Lower lobe of right lung (tissue), 2 donors: Measurements from ENCODE around the gene EIF4B. TPM values are rescaled to one million over a fixed set of nuclear protein-coding genes. Genes with fewer than 3 reads are reported as not detected.

Experiments
- ATAC-seq, 2 donors: fragments of 200-7000 bp; cut with Tn5 transposase; one replicate each; pipeline ENCODE4 v1.9.1; 2020 to 2022; ENCODE audit warnings: mild to moderate bottlenecking in 2 of 2, moderate library complexity in 2 of 2
- DNase-seq: peaks from one replicate; pipeline ENCODE4 v3.0.0-alpha.2; 2020
- H3K27ac ChIP-seq: fragments of 200-600 bp; one replicate; pipeline ENCODE4 v1.8.0; 2022
- H3K27me3 ChIP-seq: fragments of 200-600 bp; one replicate; pipeline ENCODE4 v1.8.0; 2022; ENCODE audit warnings: low read depth
- H3K36me3 ChIP-seq: fragments of 200-600 bp; one replicate; pipeline ENCODE4 v1.8.0; 2022; ENCODE audit warnings: mild to moderate bottlenecking
- H3K4me1 ChIP-seq: fragments of 200-600 bp; one replicate; pipeline ENCODE4 v1.8.0; 2022
- H3K4me3 ChIP-seq: fragments of 200-600 bp; one replicate; pipeline ENCODE4 v1.8.0; 2022; ENCODE audit warnings: mild to moderate bottlenecking
- H3K9me3 ChIP-seq: fragments of 200-600 bp; one replicate; pipeline ENCODE4 v1.8.0; 2022
- CTCF ChIP-seq: fragments of 200-600 bp; IDR thresholded peaks from one replicate; pipeline ENCODE4 v1.8.0; 2022; ENCODE audit warnings: antibody characterized with exemption, mild to moderate bottlenecking
- intact Hi-C: fragments of 100-400 bp; cut with DNase I; formaldehyde crosslinking; loops from one replicate; pipeline ENCODE4 v1.11.0; 2022
- total RNA-seq: library from RNA; stranded (reverse); fragmentation: NEBNext Ultra II Directional; extraction: Animal tissue kit (Norgen Biotek cat#: 25700); gene quantifications from one replicate; pipeline ENCODE4 v1.2.1, GENCODE V29; 2021
- donor health status: DM: no; HTN: yes; CAD: no; lungs with severe emphysema.

Gene EIF4B
- total RNA-seq, 1 donor from 2014 or later: 453 TPM

DNA sequence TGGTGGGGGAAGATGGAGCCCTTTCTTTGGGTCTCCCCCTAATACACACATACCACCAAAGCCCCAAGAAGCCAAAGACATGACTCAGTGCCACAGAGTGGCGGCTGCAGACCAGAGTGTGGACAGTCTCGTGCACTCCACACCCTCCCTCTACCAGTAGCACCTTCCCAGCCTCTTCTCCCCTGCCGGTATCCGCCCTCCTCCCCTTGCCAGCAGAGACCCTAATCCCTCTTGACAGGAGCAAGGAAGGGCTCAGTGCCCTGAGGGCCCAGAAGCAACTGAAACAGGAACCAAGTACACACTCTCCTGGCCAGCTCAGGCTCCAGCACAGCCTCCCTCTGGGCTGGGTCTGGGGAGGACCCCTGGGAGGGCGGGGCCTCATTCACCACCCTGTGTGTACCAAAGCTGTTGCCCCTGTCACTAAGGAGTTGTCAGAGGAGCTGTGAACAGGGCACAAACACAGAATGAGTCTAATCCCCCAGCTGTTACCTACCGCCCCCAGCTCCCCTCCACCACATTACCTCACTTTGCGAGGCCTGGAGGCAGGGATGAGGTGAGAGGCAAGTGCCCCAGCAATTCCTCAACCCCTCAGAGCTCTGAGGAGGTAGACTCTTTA, 64.7 kb downstream of the EIF4B start:
- H3K36me3 ChIP-seq: peaks cover 76% of the 10 kb centered on the region
- peak overlapping the region; percentile 36 for H3K27ac ChIP-seq
- DNase-seq (no peak), ATAC-seq (no peak)
- H3K4me1 ChIP-seq: peaks cover 57% of the 10 kb centered on the region
- H3K4me3 ChIP-seq: no peak overlapping the region
- TF ChIP-seq CTCF: no peak
- no peaks in the 10 kb centered on the region for H3K9me3 ChIP-seq
- H3K27me3 ChIP-seq: no peaks in the 10 kb centered on the region
- intact Hi-C loops: no loop called here

GRCh38 chr12:53071591-53072551, 65.6 kb downstream of the EIF4B start:
- peaks cover 58% of the 10 kb centered on the region for H3K4me1 ChIP-seq
- ATAC-seq: no peak
- peak overlapping the region; percentile 36 for H3K27ac ChIP-seq
- intact Hi-C loops: no loop called here
- H3K9me3 ChIP-seq: no peaks in the 10 kb centered on the region
- no peak overlapping the region for H3K4me3 ChIP-seq
- H3K36me3 ChIP-seq: peaks cover 76% of the 10 kb centered on the region
- no peak for DNase-seq
- H3K27me3 ChIP-seq: no peaks in the 10 kb centered on the region
- no peak for TF ChIP-seq CTCF

DNA sequence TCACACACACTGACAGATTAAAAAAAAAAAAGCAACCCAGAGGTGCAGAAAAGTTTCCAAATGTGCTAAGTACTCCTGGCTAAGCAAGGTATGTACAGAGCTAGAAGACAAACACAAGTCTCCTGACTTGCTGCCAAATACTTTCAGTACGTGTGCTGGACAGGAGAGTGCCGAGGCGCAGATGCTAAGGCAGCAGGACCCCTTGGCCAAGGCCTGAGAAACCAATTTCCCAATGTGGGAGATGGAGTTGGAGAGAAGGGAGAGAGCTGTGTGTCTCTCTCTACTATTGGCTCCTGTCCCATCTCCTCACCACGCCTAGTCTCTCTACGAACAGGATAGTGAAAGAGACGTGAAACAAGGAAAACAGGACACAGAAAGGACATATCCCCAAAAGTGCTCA, 67.6 kb downstream of the EIF4B start:
- peaks cover 62% of the 10 kb centered on the region for H3K36me3 ChIP-seq
- no peak for TF ChIP-seq CTCF
- no peaks in the 10 kb centered on the region for H3K27me3 ChIP-seq
- peak overlapping the region; percentile 46 for H3K27ac ChIP-seq
- H3K4me1 ChIP-seq: peaks cover 78% of the 10 kb centered on the region
- DNase-seq: no peak
- no peak overlapping the region for H3K4me3 ChIP-seq
- intact Hi-C loops: no loop called here
- H3K9me3 ChIP-seq: no peaks in the 10 kb centered on the region
- peak; percentile 59 to 71 for ATAC-seq

GRCh38 chr12:53074283-53074998, 68.2 kb downstream of the EIF4B start:
- no peak for ATAC-seq
- no peak for DNase-seq
- H3K27ac ChIP-seq: peak overlapping the region; percentile 46
- no peaks in the 10 kb centered on the region for H3K9me3 ChIP-seq
- peaks cover 78% of the 10 kb centered on the region for H3K4me1 ChIP-seq
- TF ChIP-seq CTCF: no peak
- no peaks in the 10 kb centered on the region for H3K27me3 ChIP-seq
- intact Hi-C loops: no loop called here
- H3K36me3 ChIP-seq: peaks cover 62% of the 10 kb centered on the region
- no peak overlapping the region for H3K4me3 ChIP-seq

DNA sequence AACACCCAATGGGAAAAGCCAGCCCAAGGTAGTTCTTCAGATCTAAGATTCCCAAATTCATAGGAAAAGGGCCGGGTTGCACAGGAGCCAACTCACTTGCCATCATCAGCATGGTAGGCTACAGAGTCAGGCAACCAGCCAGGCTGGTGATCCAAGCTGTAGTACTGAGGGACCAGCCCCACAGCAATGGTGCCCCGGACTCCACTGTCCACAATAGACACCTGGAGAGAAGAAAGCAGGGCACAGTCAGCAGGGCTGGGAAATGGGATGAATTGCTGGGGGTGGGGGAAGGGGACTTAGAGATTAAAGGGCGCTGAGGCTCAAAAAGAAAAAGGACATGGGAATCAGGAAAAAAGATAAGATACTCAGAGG, 68.7 kb downstream of the EIF4B start:
- Histone ChIP-seq H3K9me3 (no peaks in the 10 kb centered on the region), H3K27ac (no peak overlapping the region), H3K27me3 (no peaks in the 10 kb centered on the region), H3K4me1 (peaks cover 76% of the 10 kb centered on the region), H3K4me3 (no peak overlapping the region), H3K36me3 (peaks cover 60% of the 10 kb centered on the region)
- ATAC-seq (no peak), DNase-seq (no peak)
- TF ChIP-seq CTCF: no peak
- intact Hi-C loops: no loop called here
